Endothelial cell of umbilical vein (primary cell): ENCODE results near the gene RFC5.
A peak's percentile ranks its signal among the peaks of the same experiment; 100 is the strongest.

ENCODE experiments used
- EZH2 ChIP-seq: IDR thresholded peaks from 2 replicates; pipeline ENCODE4 v1.6.1; 2012; ENCODE audit warnings: borderline replicate concordance, low read depth, mild to moderate bottlenecking, moderate library complexity, low read length, inconsistent platforms; ENCODE audit not compliant: severe bottlenecking
- JUN ChIP-seq: IDR thresholded peaks from 2 replicates; pipeline ENCODE4 v1.6.1; 2011; ENCODE audit warnings: borderline replicate concordance, low read depth; ENCODE audit not compliant: insufficient read length, insufficient read depth
- POLR2A ChIP-seq: IDR thresholded peaks from 2 replicates; pipeline ENCODE4 v1.6.1; 2012; ENCODE audit warnings: low read depth, mild to moderate bottlenecking, control low read depth, low read length
- POLR2AphosphoS5 ChIP-seq: IDR thresholded peaks from 2 replicates; pipeline ENCODE4 v1.6.1; 2012; ENCODE audit warnings: low read depth, mild to moderate bottlenecking, control low read depth, low read length, moderate library complexity; ENCODE audit not compliant: insufficient read depth
- TF ChIP-seq, protein P1 (sequence below), 2 donors: IDR thresholded peaks; 1 replicate in 1 of 2; 2 replicates in 1 of 2; pipeline ENCODE4 v1.5.1; 2011; ENCODE audit warnings: low read length in 2 of 2, mild to moderate bottlenecking in 2 of 2, moderate library complexity in 2 of 2, control low read depth in 1 of 2, inconsistent platforms in 1 of 2, low read depth in 1 of 2; ENCODE audit not compliant: insufficient read depth in 1 of 2; ENCODE audit errors: extremely low read depth in 1 of 2

GRCh38 chr12:118053071-118053985 is 36.8 kb downstream of the RFC5 start:
- TF ChIP-seq POLR2A, result peak; percentile 23
- no peak for TF ChIP-seq EZH2
- TF ChIP-seq, protein P1, sequence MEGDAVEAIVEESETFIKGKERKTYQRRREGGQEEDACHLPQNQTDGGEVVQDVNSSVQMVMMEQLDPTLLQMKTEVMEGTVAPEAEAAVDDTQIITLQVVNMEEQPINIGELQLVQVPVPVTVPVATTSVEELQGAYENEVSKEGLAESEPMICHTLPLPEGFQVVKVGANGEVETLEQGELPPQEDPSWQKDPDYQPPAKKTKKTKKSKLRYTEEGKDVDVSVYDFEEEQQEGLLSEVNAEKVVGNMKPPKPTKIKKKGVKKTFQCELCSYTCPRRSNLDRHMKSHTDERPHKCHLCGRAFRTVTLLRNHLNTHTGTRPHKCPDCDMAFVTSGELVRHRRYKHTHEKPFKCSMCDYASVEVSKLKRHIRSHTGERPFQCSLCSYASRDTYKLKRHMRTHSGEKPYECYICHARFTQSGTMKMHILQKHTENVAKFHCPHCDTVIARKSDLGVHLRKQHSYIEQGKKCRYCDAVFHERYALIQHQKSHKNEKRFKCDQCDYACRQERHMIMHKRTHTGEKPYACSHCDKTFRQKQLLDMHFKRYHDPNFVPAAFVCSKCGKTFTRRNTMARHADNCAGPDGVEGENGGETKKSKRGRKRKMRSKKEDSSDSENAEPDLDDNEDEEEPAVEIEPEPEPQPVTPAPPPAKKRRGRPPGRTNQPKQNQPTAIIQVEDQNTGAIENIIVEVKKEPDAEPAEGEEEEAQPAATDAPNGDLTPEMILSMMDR (IDR thresholded peaks at IDR 0.05; ENCODE audit: extremely low read depth in 1 of 2, insufficient read depth in 1 of 2, low read depth in 1 of 2, low read length in 2 of 2), result no peak
- TF ChIP-seq POLR2AphosphoS5, result no peak
- TF ChIP-seq JUN, result no peak
